Endothelial cell of umbilical vein (primary cell): Measurements from ENCODE around the gene MECP2.

Experiments
- CTCF ChIP-seq, 2 donors: IDR thresholded peaks; 1 replicate in 1 of 2; 2 replicates in 1 of 2; pipeline ENCODE4 v1.5.1; 2011; ENCODE audit warnings: low read length in 2 of 2, mild to moderate bottlenecking in 2 of 2, moderate library complexity in 2 of 2, control low read depth in 1 of 2, inconsistent platforms in 1 of 2, low read depth in 1 of 2; ENCODE audit not compliant: insufficient read depth in 1 of 2; ENCODE audit errors: extremely low read depth in 1 of 2
- EZH2 ChIP-seq: IDR thresholded peaks from 2 replicates; pipeline ENCODE4 v1.6.1; 2012; ENCODE audit warnings: borderline replicate concordance, low read depth, mild to moderate bottlenecking, moderate library complexity, low read length, inconsistent platforms; ENCODE audit not compliant: severe bottlenecking
- FOS ChIP-seq: IDR thresholded peaks from 2 replicates; pipeline ENCODE4 v1.6.1; 2011; ENCODE audit warnings: mild to moderate bottlenecking, low read length, moderate library complexity, borderline replicate concordance; ENCODE audit not compliant: insufficient read depth
- GATA2 ChIP-seq: IDR thresholded peaks from 2 replicates; pipeline ENCODE4 v1.7.0; 2011; ENCODE audit warnings: low read depth, mild to moderate bottlenecking, moderate library complexity, mixed read lengths, low read length; ENCODE audit not compliant: insufficient read length, insufficient read depth
- JUN ChIP-seq: IDR thresholded peaks from 2 replicates; pipeline ENCODE4 v1.6.1; 2011; ENCODE audit warnings: borderline replicate concordance, low read depth; ENCODE audit not compliant: insufficient read length, insufficient read depth
- MAX ChIP-seq: IDR thresholded peaks from 2 replicates; pipeline ENCODE4 v1.6.1; 2011; ENCODE audit not compliant: insufficient read depth, insufficient read length
- MYC ChIP-seq: IDR thresholded peaks from one replicate; pipeline ENCODE4 v1.6.1; 2011; ENCODE audit warnings: mild to moderate bottlenecking, low read depth, low read length
- POLR2A ChIP-seq: IDR thresholded peaks from 2 replicates; pipeline ENCODE4 v1.6.1; 2012; ENCODE audit warnings: low read depth, mild to moderate bottlenecking, control low read depth, low read length
- POLR2AphosphoS5 ChIP-seq: IDR thresholded peaks from 2 replicates; pipeline ENCODE4 v1.6.1; 2012; ENCODE audit warnings: low read depth, mild to moderate bottlenecking, control low read depth, low read length, moderate library complexity; ENCODE audit not compliant: insufficient read depth

- no peak for TF ChIP-seq CTCF (IDR thresholded peaks at IDR 0.05; ENCODE audit: extremely low read depth in 1 of 2, insufficient read depth in 1 of 2, low read depth in 1 of 2, low read length in 2 of 2)
- no peak for TF ChIP-seq POLR2AphosphoS5
- TF ChIP-seq EZH2: no peak
- TF ChIP-seq MAX: no peak
- no peak for TF ChIP-seq POLR2A
- no peak for TF ChIP-seq GATA2
- no peak for TF ChIP-seq MYC
- no peak for TF ChIP-seq JUN
- no peak for TF ChIP-seq FOS
Measured at GRCh38 chrX:153991013-153991580, 106.4 kb downstream of the MECP2 start.
